ENCODE data around the gene ZG16.
"Not testable (repeated sequence)": the region's sequence is repeated elsewhere in the genome, so short reads cannot be mapped to it uniquely, and the experiment has no call there.

ZG16 gene

GRCh38 chr16:29765167-29766032 is 12.7 kb upstream of the ZG16 start:
- H3K4me3 ChIP-seq (ENCODE audit: low read depth, low read length), result no peak overlapping the region
- TF ChIP-seq CTCF (IDR thresholded peaks at IDR 0.05; ENCODE audit: insufficient read depth, low read depth, low read length, missing control alignments), result no peak
- DNase-seq (ENCODE audit: low read depth), result no peak

DNA sequence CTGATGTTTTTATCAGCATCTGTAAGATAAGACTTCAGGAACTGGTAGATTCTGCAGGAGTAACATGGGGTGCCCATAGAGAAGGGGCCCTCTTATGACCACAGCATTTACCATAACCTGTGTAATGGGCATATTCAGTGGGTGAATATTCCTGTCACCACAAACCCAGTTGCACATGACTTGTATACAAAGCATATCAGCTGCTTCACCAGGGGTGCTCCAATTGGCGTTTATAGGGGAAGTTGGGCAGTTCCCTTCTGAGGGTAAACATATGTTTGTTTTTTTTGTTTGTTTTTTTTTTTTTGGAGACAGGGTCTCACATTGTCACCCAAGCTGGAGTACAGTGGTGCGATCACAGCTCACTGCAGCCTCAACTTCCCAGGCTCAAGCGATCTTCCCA is 11.5 kb upstream of the ZG16 start:
- TF ChIP-seq CTCF (IDR thresholded peaks at IDR 0.05; ENCODE audit: insufficient read depth, low read depth, low read length, missing control alignments), result no peak
- no peak for DNase-seq (ENCODE audit: low read depth)
- no peak overlapping the region for H3K4me3 ChIP-seq (ENCODE audit: low read depth, low read length)

- no peak for TF ChIP-seq CTCF (IDR thresholded peaks at IDR 0.05; ENCODE audit: insufficient read depth, low read depth, low read length, missing control alignments)
- no peak overlapping the region for H3K4me3 ChIP-seq (ENCODE audit: low read depth, low read length)
- no peak for DNase-seq (ENCODE audit: low read depth)
Observed at GRCh38 chr16:29767062-29767461, 11.0 kb upstream of the ZG16 start.

DNA sequence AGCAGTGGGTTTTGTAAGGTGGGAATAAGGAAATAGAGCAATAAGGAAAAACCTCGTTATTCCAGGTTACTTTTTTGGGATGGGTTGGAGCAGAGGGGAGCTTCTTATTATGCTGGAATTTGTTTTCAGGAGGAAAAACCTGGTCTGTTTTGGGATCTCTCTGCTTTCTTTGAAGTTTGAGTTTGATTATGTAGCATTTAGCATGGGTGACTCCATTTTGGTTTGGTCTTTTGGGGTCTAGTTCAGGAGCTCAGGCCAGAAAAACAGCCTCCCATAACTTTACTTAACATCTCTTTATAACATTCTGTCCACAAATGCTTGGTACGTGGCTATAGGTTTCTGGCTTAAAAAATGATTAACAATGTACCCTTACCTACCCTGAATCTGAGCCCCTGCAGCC is 8.5 kb upstream of the ZG16 start:
- no peak for DNase-seq (ENCODE audit: low read depth)
- TF ChIP-seq CTCF (IDR thresholded peaks at IDR 0.05; ENCODE audit: insufficient read depth, low read depth, low read length, missing control alignments), result no peak
- no peak overlapping the region for H3K4me3 ChIP-seq (ENCODE audit: low read depth, low read length)

DNA sequence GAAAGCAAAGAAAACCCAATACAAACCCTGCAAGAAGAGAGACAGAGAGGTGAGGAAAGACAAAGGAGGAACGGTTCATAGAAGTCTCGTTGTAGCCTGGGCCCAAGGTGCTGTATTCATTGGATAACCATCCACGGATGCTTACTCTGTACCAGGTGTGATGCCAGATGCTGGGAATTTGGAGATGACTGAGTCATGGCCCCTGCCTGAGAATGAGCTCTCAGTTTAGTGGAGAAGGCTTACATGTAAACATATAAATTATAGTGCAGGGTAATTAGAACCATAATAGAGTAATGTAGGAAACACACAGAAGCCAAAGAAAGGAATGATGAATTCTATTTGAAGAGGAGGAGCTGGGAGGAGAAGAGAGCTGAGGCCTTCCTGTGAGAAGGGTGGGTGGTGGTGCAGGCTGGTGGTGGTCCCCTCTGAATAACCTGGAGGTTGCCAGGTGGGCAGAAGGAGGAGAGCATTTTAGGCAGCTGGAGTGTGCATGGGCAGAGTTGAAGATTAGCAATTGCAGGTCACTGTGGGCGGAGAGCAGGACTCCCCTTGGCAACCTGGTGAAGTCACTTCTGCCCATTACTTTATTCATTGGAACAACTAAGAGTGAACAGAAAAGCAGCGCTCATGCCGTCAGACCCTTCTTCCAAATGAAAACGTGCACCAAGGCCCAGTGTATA is 7.7 kb upstream of the ZG16 start:
- H3K4me3 ChIP-seq (ENCODE audit: low read depth, low read length), result no peak overlapping the region
- TF ChIP-seq CTCF (IDR thresholded peaks at IDR 0.05; ENCODE audit: insufficient read depth, low read depth, low read length, missing control alignments), result no peak
- no peak for DNase-seq (ENCODE audit: low read depth)

DNA sequence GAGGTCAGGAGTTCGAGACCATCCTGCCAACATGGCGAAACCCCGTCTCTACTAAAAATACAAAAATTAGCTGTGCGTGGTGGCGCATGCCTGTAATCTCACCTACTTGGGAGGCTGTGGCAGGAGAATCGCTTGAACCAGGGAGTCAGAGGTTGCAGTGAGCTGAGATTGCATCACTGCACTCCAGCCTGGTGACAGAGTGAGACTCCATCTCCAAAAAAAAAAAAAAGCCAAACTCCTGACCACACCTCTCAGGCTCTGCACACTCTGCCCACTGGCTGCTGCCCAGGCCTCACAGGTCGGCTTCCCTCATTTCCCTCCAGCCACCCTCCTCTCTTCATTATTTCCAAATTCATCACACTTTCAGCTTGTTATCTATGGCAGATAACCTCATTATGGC is 5.7 kb upstream of the ZG16 start:
- not testable (repeated sequence) for H3K4me3 ChIP-seq (ENCODE audit: low read depth, low read length); DNase-seq (ENCODE audit: low read depth)

DNA sequence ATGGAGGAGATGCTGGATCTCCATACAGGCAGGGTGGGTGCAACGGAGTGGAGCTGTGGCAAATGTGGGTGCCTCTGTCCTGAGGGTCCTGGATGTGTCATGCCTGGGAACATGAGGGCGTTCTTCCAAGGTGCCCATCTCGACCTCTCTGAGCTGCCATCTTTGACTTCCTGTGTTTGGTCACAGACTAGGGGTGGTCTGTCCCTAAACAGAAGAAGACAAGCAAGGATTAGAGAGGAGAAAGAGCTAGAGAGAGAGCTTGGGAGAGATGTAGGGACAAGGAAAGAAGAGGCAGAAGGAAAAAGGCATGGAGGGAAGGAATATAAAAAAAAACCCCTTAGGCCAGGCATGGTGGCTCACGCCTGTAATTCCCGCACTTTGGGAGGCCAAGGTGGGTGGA is 3.3 kb upstream of the ZG16 start:
- no peak overlapping the region for H3K4me3 ChIP-seq (ENCODE audit: low read depth, low read length)
- no peak for DNase-seq (ENCODE audit: low read depth)
- no peak for TF ChIP-seq CTCF (IDR thresholded peaks at IDR 0.05; ENCODE audit: insufficient read depth, low read depth, low read length, missing control alignments)

Data from GM12865 (cell line).